OCI-LY3 (cell line): ENCODE results near the gene HUS1B.

Experiments
- EZH2phosphoT487 ChIP-seq: fragments of 200-600 bp; shearing (Covaris generic); IDR thresholded peaks from 2 replicates; pipeline ENCODE4 v1.6.1; 2018; ENCODE audit warnings: antibody characterized with exemption, mixed run types, low read depth
- TF ChIP-seq, protein P1 (sequence below): fragments of 200-600, 300-600 bp; sonication (generic); IDR thresholded peaks from 2 replicates; pipeline ENCODE4 v1.5.1; 2014; ENCODE audit warnings: antibody characterized with exemption, low read length, low read depth

DNA sequence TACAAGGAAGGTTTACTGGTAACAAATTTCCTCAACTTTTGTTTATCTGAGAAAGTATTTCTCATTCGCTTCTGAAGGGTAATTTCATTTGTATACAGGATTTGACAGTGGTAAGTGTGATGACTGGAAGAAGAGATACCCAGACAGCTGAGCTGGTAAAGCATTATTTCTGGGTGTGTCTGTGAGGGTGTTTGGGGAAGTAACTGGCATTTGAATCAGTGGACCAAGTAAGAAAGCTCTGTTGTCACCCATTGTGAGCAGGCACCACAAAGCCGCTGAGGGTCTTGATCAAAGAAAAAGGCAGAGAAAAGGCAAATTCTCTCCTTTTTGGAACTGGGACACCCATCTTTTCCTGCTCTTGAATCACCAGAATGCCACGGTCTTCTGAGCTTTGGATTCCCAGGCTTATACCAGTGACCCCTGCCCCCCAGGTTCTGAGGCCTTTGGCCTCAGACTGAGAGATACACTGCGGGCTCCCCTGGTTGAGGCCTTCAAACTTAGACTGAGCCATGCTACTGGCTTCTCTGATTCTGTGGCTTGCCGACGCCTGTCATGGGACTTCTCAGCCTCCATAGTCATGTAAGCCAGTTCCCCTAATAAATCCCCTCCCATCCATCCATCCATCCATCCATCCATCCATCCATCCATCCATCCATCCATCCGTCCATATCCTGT lies 10.5 kb upstream of the HUS1B start:
- TF ChIP-seq, protein P1, sequence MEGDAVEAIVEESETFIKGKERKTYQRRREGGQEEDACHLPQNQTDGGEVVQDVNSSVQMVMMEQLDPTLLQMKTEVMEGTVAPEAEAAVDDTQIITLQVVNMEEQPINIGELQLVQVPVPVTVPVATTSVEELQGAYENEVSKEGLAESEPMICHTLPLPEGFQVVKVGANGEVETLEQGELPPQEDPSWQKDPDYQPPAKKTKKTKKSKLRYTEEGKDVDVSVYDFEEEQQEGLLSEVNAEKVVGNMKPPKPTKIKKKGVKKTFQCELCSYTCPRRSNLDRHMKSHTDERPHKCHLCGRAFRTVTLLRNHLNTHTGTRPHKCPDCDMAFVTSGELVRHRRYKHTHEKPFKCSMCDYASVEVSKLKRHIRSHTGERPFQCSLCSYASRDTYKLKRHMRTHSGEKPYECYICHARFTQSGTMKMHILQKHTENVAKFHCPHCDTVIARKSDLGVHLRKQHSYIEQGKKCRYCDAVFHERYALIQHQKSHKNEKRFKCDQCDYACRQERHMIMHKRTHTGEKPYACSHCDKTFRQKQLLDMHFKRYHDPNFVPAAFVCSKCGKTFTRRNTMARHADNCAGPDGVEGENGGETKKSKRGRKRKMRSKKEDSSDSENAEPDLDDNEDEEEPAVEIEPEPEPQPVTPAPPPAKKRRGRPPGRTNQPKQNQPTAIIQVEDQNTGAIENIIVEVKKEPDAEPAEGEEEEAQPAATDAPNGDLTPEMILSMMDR, result no peak
- no peak for TF ChIP-seq EZH2phosphoT487
